GM21737 (cell line): ENCODE results near the gene MRPL38.

Experiments used
- ATAC-seq: cut with Tn5 transposase; IDR thresholded peaks from one replicate; pipeline ENCODE4 v1.9.1; 2021; ENCODE audit warnings: mild to moderate bottlenecking, moderate library complexity; ENCODE audit not compliant: unreplicated experiment

The MRPL38 gene

DNA sequence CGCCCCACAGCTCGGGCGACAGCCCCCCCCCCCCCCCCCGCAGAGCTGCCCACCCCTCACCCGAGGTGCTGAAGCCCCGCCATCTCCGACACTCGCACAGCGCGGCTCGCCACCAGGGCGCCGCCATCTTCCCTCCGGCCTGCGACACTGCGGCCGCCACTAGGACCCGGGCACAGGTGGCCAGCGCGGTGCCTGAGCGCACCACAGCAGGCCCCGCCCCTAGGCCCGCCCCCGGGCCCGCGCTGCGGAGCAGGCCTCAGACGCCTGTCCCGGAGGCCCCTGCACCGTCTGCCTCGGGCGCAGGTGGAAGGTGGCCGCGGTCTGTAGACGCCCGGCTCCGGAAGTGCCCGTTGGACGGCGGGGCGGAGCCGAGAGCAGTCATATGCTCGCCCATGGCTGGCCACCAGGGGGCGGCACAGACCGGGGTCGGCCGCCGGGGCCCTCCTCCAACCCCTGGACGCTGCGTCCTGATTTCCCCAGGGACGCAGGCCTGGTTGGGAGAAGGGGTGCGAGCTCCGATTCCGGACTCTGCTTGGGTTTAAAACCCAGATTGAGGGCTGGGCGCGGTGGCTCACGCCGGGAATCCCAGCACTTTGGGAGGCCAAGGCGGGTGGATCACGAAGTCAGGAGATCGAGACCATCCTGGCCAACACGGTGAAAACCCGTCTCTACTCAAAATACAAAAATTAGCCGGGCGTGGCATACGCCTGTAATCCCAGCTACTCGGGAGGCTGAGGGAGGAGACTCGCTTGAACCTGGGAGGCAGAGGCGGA lies at the start of gene MRPL38:
TSS of gene MRPL38 (minus strand) at position 136 of the 773 bp plus-strand sequence. CDS start at position 127, 9 bp downstream.
- ATAC-seq: peak; percentile 96

DNA sequence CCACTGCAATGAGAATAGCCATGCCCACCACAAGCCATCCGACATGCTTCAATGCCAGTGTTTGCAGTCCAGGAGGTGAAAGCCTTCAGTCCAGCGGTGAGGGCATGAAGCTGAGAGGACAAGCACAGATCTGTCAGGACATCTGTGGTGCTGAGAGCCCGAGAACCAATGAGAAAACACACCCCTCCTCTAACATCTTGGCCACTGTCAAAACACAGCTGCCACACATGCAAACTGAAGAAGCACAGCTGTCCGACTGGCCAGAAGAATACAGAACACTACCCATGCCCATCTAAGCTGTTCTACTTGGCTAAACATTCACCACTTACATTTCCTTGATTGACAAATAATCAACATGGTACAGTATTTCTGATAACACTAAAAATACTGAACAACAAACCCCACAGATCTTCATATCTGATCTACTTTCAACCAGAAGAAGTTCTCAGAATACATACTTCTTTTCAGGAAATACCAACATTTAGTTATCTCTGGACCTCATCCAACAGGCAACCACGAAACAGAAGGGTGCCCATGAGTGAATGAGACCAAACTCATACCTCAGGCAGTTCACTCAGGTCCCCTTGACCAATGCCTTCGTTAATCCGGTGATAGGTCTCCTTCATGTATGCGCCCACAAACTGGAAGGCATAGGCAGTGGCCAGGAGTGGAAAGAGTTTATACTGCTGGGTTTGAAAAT lies 46.3 kb upstream of the MRPL38 start:
- ATAC-seq: no peak

DNA sequence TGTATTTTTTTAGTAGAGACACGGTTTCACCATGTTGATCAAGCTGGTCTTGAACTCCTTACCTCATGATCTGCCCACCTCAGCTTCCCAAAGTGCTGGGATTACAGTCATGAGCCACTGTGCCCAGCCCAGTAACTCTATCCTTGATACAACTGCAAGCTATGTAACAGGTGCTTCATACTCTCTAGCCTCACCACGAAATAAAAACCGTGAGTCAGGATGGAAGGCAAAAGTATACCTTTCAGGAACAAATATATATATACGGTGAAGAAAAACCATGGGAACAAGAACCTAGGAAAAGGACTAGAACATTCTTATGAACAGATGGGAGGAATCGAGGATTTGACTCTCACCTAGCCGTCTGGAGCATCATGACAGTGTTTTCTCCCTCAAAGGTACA lies 45.7 kb upstream of the MRPL38 start:
- ATAC-seq: no peak

DNA sequence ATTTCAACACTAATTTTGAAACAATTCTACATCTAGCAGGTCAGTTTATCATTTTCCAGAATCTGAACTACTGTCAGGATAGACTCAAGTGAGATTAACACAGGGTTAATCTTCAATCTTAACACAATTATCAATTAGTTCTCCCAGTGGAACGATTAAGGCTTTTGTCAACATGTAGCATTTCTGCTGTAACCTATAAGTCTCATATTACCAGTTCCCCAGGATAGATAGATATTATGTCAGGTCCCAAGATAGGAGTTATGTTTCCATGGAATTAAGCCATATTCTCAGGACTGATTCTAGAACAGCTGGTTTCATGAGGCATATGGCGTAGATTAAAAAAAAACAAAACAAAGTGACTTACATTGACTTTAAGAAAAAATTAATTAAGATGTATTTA lies 40.5 kb upstream of the MRPL38 start:
- no peak for ATAC-seq

DNA sequence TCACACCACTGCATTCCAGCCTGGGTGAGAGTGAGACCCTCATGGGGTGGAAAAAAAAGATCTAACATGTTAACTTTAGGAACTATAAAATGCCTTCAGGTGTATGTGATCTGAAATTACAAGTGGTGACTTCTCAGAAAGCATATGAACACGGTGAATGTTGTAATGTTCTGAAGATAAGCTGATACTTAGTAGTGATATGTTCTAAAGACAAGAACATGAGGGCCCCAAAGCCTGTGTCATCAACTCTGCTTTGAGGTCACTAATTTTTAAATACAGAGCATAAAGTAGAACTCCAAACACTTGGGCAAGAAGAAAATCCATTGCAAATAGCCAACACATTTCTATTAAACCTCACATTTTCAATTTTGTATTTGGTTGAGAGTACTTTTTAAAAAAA lies 38.8 kb upstream of the MRPL38 start:
- ATAC-seq: no peak

DNA sequence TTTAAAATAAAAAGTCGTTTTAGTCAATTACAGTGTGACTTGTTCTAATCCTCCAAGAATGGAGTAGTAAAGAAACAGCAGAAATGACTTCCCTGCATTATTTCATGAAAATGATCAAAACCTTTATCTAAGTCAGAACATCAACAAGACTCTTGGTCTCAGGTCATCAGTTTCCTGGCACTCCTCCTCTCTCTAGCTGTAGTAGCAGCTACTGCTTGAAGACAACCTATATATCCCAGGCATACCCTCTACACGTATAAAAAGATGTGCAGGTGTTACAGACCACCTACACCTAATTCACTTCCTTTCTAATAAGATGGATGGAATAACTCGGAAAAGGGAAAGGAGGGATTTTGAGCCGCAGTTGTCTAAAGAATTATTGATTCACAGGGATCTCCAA lies 37.8 kb upstream of the MRPL38 start:
- ATAC-seq: no peak

DNA sequence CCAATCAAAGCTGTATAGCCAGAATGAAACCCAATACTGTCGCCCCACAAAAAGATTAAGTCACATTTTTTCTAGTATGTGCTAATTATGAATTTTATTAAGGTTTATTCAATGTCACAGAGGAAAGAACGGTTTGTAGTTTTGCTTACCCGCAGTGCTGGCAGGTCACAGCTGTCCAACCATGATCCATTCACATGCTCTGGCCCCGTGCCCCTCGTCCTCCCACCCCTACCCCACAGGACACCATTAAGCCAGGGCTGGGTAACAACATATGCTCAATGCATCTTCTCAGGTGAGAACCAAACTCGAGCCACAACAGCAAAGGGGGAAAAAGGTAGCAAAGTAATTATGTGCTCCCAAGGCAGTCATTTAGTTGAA lies 36.7 kb upstream of the MRPL38 start:
- ATAC-seq: no peak

DNA sequence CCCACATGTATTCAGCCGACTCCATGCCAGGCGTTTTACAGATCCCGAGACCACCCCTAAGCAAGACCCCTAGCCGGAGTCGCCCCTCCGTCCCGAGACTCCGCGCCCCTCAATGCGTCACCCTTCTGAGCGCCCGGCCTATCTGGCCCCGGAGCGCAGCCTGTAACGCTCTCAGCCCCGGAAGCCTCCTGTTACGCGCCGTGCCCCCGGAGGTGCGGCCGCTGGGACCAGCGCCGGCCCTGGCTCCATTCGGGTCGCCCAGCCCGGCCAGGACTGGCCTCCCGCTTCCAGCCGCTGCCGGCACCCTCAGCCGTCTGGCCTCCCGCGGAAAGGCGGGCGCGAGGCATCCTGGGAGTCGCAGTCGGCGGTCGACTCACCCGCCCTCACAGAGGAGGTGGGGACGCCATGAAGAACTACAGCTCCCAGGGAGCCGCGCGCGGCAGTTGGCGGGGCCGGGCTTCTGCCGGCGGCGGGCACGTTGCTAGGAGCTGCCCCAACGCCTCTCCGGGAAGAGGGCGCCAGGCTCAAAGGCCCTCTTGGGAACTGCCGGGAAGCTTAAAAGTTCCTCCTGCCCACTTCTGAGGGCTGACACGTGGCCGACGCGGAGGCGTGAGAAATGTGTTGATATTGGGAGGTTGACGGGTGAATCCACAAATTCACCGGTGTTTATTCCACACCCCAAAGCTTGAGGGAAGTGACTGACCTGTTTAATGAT lies 36.2 kb upstream of the MRPL38 start, which contains the start of gene FBF1:
TSS of gene FBF1 (minus strand) at position 316 of the 715 bp plus-strand sequence. CDS start 2,893 bp downstream, outside the sequence.
- peak; percentile 96 for ATAC-seq

DNA sequence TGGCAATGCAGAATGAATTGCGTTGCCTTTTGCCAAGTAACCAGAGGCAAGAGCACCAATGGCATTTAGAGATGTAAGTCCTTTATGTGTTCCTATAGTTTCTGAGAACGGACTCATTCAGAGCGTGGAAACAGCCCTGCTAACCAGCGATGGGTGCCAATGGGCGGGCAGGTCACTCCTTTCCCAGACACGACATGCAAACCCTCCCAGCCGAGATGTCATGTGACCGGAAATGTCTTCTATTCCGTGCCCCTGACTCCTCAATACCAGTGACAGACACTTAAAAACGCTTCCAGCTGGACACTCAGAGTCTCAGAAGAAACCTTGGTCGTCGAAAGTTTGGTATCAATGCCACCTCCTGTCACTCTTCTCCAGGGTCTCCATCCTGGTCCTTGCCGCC lies 33.0 kb upstream of the MRPL38 start:
- ATAC-seq: no peak

DNA sequence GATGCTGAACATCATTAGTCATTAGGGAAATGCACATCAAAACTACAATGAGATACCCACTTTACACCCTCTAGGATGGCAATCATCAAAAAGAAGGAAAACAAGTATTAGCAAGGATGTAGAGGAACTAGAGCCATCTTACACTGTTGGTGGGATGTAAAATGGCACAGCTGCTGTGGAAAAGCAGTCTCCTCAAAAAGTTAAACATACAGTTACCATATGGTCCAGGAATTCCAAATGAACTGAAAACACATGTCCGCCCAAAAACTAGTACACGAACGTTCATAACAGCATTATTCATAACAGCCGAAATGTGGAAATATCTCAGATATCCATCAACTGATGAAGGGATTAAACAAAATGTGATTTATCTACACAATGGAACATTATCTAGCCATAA lies 29.1 kb upstream of the MRPL38 start:
- ATAC-seq: no peak

DNA sequence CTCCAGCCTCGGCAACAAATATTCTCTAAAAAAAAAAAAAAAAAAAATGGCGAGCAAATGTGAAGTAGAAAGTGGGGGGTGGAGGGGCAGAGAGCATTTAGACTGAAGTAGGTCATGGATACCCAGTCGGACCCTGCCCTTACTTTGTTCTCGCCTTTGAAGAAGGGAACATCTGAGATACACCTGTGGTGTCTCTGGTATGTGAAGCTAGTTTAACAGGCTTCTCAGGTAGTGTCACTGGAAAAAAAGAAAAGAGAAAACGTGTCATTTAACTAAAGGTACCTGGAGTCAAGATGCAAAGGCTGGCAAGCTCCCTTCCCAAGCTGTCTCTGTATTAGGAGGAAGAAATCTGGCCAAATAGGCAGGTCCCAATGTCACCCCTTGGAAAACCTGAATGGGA lies 28.2 kb upstream of the MRPL38 start:
- no peak for ATAC-seq

DNA sequence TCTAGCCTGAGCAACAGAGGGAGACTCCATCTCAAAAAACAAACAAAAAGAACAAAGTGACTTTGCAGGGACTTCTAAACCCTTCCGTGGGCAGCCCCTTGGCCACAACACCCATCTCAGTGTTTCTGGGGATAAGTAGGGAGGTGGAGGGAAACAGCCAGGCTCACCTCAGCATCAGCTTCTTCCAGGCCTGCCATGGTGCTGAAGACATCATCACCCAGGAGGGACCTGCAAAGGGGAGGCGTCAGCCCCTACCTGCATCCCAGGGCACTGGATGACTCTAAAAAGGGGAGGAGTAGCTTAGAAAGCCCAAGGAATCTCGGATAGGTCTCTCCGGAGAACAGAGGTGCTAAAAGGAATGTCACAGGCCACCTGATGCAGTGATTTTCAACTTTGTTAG lies 26.4 kb upstream of the MRPL38 start:
- ATAC-seq: no peak

DNA sequence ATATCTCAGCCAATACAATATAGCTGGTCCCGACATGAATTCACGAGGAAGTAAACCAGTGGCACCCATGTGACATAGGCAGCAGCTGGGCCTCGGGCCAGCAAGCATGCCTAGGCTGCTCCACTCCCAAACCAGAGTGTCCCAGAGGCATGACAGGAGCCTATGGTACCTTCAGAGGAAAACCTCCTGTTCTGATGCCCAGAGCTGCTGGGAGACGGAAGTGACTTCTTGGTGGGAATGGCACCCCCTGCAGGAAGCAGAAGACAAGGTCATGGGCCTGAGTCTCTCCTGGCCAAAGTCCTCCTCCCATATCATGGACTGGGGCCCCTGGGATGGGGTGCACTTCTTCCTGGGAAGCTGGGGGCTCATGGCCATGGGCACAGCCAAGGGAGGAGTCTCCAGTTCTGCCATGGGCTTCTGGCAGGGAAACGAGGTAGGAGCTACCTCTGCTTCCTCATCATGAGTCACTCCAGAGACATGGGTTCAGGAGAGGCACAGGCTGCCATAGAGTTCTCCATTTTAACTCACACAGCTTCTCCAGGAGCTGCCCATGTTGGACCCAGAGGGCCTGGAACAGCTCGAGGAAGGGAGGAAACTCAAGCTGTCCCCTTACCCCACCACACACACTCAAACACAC lies 22.7 kb upstream of the MRPL38 start:
- no peak for ATAC-seq

DNA sequence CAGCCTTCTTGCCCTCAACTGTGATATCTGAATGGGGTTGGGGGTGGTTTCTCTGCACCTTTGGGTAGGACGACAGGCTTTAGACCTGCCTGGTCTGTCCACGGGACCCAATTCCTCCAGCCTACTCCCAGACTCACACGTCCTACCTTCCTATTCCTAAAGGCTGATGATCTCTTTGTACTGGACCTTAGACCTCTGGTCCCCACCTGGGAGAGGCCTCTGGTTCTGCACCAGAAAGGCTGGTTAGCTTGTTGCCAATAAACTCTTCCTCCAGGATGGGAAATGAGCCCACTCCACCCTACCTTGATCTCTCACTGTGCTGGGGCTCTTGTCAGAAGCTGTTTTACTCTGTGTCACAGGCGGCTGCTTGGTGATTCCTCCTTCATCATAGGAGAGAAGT lies 21.8 kb upstream of the MRPL38 start:
- ATAC-seq: no peak

DNA sequence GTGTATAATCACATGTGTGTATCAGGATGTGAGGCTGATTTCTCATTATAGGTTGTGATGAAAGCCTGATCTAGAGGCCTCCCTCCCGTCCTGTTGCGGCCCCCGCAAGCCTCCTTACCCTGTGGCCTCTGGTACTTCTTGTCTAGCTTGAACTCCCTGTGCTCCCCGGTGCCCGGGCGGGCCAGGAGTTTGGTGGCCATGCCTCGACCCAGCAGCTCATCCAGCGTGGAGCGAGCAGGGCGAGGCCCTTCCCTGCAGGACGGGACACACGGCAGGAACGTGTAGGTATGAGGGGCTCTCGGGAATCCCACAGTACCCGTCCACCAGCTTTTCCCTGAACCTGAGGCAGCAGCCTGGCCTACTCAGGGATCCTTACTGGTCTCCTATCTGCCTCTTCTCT lies 21.2 kb upstream of the MRPL38 start:
- no peak for ATAC-seq

DNA sequence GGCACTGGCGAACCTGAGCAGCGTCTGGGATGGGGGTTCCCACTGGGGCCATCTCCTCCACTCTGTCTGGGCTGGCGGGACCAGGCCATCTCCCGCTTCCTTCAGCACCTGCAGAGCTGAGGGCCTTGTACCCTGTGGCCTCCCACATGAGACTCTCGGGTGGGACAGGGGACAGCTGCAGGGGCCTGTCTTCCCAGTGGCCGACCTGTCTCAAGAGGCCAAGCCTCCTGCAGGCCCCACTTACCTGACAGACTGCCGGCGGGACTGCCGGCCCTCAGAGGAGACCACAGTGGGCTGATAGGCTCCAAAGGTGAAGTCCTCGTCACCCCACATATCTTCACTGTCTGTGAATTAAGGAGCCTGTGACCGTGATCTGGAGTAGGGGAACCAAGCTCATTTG lies 20.4 kb upstream of the MRPL38 start:
- ATAC-seq: no peak

DNA sequence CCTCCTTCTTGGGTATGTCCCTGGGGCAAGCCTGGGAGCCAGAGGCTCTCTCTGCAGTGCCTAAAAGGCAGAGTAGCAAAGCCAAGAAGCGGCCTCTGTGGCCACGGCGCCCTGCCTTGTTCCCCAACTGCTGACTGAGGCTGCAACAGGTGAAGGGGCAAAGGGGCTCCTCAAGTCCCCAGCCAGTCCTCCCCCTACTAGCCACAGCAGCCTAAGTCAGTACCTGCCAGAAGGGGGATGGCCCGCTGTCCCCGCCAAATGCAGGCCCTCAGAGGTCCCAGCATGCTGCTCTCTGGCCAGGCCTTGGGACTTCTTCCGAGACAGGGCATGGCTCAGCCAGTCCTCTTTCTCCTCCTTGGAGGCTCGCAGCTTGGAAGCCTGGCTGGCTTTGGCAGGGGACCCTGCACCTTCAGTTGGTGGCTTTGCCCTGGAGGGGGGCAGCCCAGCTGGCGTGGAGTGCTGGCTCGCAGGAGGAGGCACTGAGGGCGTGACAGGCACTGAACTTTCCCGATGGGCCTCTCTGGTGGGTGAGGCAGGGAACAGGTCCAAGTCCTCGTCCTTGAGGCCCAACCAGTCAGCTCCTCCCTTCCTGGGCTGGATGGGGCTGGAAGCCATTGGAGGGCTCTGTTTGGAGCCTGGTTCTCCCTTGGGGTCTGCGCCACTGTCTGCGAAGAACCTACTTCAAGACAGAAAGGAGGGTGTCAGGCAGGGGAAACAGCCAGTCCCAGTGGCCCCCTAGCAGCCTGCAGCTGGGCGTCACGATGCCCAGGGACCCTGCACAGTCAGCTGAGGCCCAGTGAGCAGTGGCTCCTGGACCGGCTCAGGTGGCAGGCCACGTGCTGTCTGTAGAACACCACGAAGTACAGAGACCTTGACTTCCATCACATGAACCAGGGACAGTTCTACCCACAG lies 18.5 kb upstream of the MRPL38 start:
- ATAC-seq: no peak

DNA sequence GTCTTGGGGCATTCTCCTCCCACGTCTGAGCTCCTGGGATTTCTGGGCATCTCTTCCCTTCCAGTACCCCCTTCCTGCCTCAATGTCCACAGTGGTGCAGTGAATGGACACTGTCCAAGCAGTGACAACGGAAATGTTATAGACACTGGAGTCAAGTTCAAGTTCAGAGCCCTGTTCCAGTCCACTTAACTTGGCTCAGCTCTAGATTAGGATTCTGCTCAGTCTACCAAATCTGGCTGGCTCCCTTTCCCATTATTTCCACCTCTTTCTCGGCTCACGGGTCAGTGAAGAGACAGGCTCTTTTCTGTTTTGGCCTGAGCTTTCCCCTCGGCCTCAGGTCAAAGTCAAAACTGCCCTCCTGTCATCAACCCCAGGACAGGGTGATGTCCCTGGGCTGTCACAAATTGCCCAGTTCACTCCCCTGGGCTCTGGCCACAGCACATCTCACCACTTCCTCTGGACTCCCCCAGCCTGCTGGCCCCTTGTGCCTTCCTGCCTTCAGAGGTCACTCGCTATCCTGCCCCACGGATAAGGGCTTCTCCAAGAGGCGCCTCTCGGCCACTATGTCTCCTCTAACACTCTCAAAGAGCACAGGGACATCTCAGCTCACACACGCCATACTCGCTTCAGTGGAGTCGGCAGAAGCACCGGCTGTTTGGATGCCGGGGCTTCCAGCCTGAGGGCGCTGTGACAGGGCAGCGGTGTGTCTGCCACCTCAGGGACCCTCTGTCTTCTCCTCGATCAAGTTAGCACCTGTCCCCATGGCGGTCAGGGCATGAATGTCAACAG lies 17.7 kb upstream of the MRPL38 start:
- no peak for ATAC-seq

DNA sequence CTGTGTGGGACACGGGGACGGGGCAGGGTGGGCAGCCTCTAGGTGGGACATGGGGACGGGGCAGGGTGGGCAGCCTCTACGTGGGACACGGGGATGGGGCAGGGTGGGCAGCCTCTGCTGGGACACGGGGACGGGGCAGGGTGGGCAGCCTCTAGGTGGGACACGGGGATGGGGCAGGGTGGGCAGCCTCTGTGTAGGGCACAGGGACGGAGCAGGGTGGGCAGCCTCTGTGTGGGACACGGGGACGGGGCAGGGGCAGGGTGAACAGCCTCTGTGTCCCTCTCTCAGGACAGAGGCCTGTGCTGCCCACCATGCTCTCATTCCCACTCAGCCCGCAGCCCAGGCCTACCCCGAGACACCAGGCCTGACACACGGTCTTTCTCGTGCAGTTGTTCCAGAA lies 16.9 kb upstream of the MRPL38 start:
- ATAC-seq: no peak
